Brain microvascular endothelial cell (primary cell): Measurements from ENCODE around the gene SRRM2.

Experiments
- DNase-seq: peaks from one replicate; pipeline ENCODE4 v3.0.0-alpha.2; 2020
- H3K27ac ChIP-seq: fragments of 250-450 bp; sonication (Bioruptor Pico); 2 replicates; pipeline ENCODE4 v1.5.1; 2020; ENCODE audit warnings: mild to moderate bottlenecking, moderate library complexity
- H3K27me3 ChIP-seq: fragments of 250-450 bp; sonication (Bioruptor Pico); replicated peaks from 2 replicates; pipeline ENCODE4 v1.5.1; 2020; ENCODE audit warnings: mild to moderate bottlenecking
- H3K36me3 ChIP-seq: fragments of 250-450 bp; sonication (Bioruptor Pico); replicated peaks from 2 replicates; pipeline ENCODE4 v1.5.1; 2020; ENCODE audit warnings: mild to moderate bottlenecking
- H3K4me3 ChIP-seq: 2 replicates; pipeline ENCODE4 v1.5.1; 2011; ENCODE audit warnings: low read depth, mild to moderate bottlenecking, control low read depth, low read length, moderate library complexity
- CTCF ChIP-seq: IDR thresholded peaks from 2 replicates; pipeline ENCODE4 v1.5.1; 2011; ENCODE audit warnings: low read depth, mild to moderate bottlenecking, moderate library complexity, low read length, control low read depth, inconsistent platforms; ENCODE audit errors: missing control alignments
- in situ Hi-C: cut with HindIII; loops from 2 replicates; pipeline ENCODE4 v1.10.0; 2017; ENCODE audit warnings: low sequenced_read_pairs, low pct_ligation_motif_present

Gene SRRM2

GRCh38 chr16:2709588-2709984, 42.9 kb upstream of the SRRM2 start:
- no peaks in the 10 kb centered on the region for H3K27me3 ChIP-seq
- no peak overlapping the region for H3K27ac ChIP-seq
- TF ChIP-seq CTCF, result no peak
- no peak for DNase-seq
- in situ Hi-C loops, result no loop called here
- H3K4me3 ChIP-seq, result no peak overlapping the region
- peaks cover 26% of the 10 kb centered on the region for H3K36me3 ChIP-seq

GRCh38 chr16:2710021-2710710, 42.3 kb upstream of the SRRM2 start:
- Histone ChIP-seq H3K36me3 (peaks cover 21% of the 10 kb centered on the region), H3K4me3 (no peak overlapping the region), H3K27me3 (no peaks in the 10 kb centered on the region), H3K27ac (no peak overlapping the region)
- DNase-seq, result no peak
- in situ Hi-C loops, result no loop called here
- no peak for TF ChIP-seq CTCF

GRCh38 chr16:2710711-2711231, 41.7 kb upstream of the SRRM2 start:
- no peak for TF ChIP-seq CTCF
- no peaks in the 10 kb centered on the region for H3K27me3 ChIP-seq

GRCh38 chr16:2711370-2712062, 40.9 kb upstream of the SRRM2 start:
- no peak for DNase-seq
- in situ Hi-C loops, result no loop called here
- TF ChIP-seq CTCF, result no peak
- Histone ChIP-seq H3K4me3 (no peak overlapping the region), H3K27me3 (no peaks in the 10 kb centered on the region), H3K27ac (no peak overlapping the region), H3K36me3 (peaks cover 17% of the 10 kb centered on the region)

More at GRCh38 chr16:2710711-2711231, 41.7 kb upstream of the SRRM2 start:
- in situ Hi-C loops, result no loop called here
- Histone ChIP-seq H3K36me3 (peaks cover 17% of the 10 kb centered on the region), H3K4me3 (no peak overlapping the region), H3K27ac (no peak overlapping the region)
- no peak for DNase-seq

- H3K4me3 ChIP-seq, result no peak overlapping the region
- peaks cover 16% of the 10 kb centered on the region for H3K36me3 ChIP-seq
- DNase-seq, result no peak
- no peak overlapping the region for H3K27ac ChIP-seq
- no peak for TF ChIP-seq CTCF
- in situ Hi-C loops, result no loop called here
- H3K27me3 ChIP-seq, result no peaks in the 10 kb centered on the region
Measured at GRCh38 chr16:2712063-2712441, 40.4 kb upstream of the SRRM2 start.
